ENCODE results near the gene SERPINA1. TPM values are rescaled to one million over a fixed set of nuclear protein-coding genes. Genes with fewer than 3 reads are reported as not detected.

Gene SERPINA1
- total and polyA plus RNA-seq, 4 donors = 10,220 to 47,972 (median 25,583) TPM

DNA sequence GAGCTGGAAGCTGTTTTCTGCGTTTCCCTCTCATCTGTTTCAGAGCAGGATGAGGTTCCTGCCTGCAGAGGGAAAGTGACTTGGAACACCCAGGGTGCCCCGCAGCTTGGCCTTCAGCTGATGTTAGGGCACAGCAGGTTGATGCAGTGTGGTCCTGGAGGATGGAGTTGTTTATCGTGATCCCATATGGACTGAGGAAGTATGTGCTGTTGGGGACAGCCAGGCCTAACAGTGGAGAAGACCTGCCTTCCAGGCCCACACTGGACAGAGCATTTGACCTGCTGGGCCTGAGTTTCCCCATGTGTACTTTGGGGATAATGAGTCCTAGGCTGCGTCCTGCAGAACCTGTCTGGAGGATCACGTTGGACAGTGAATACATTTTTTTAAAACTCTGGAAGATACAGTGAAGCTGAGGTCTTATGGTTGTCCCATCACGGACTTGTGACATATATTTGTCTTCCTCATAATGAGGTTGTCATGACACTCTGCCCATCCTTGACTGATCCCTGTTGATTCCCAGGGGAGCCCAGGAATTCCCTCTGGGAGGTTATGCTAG is 12.8 kb downstream of the SERPINA1 start:
- H3K4me1 ChIP-seq (ENCODE audit: control insufficient read depth in 4 of 4, insufficient read depth in 4 of 4, low read length in 3 of 4) = no peaks in the 10 kb centered on the region
- TF ChIP-seq TAF1 (conservative IDR thresholded peaks at IDR 0.05) = no peak
- no peak for TF ChIP-seq YY1 (IDR thresholded peaks at IDR 0.05)
- TF ChIP-seq, protein P1, sequence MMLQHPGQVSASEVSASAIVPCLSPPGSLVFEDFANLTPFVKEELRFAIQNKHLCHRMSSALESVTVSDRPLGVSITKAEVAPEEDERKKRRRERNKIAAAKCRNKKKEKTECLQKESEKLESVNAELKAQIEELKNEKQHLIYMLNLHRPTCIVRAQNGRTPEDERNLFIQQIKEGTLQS (IDR thresholded peaks at IDR 0.05) = no peak
- no peak for TF ChIP-seq FOXA2 (IDR thresholded peaks at IDR 0.05)
- no peak for TF ChIP-seq EGR1 (IDR thresholded peaks at IDR 0.05; ENCODE audit: low read depth in 2 of 2)
- TF ChIP-seq, protein P2, sequence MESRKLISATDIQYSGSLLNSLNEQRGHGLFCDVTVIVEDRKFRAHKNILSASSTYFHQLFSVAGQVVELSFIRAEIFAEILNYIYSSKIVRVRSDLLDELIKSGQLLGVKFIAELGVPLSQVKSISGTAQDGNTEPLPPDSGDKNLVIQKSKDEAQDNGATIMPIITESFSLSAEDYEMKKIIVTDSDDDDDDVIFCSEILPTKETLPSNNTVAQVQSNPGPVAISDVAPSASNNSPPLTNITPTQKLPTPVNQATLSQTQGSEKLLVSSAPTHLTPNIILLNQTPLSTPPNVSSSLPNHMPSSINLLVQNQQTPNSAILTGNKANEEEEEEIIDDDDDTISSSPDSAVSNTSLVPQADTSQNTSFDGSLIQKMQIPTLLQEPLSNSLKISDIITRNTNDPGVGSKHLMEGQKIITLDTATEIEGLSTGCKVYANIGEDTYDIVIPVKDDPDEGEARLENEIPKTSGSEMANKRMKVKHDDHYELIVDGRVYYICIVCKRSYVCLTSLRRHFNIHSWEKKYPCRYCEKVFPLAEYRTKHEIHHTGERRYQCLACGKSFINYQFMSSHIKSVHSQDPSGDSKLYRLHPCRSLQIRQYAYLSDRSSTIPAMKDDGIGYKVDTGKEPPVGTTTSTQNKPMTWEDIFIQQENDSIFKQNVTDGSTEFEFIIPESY (IDR thresholded peaks at IDR 0.05) = no peak
- TF ChIP-seq, protein P3, sequence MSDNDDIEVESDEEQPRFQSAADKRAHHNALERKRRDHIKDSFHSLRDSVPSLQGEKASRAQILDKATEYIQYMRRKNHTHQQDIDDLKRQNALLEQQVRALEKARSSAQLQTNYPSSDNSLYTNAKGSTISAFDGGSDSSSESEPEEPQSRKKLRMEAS (IDR thresholded peaks at IDR 0.05) = no peak
- TF ChIP-seq, protein P4, sequence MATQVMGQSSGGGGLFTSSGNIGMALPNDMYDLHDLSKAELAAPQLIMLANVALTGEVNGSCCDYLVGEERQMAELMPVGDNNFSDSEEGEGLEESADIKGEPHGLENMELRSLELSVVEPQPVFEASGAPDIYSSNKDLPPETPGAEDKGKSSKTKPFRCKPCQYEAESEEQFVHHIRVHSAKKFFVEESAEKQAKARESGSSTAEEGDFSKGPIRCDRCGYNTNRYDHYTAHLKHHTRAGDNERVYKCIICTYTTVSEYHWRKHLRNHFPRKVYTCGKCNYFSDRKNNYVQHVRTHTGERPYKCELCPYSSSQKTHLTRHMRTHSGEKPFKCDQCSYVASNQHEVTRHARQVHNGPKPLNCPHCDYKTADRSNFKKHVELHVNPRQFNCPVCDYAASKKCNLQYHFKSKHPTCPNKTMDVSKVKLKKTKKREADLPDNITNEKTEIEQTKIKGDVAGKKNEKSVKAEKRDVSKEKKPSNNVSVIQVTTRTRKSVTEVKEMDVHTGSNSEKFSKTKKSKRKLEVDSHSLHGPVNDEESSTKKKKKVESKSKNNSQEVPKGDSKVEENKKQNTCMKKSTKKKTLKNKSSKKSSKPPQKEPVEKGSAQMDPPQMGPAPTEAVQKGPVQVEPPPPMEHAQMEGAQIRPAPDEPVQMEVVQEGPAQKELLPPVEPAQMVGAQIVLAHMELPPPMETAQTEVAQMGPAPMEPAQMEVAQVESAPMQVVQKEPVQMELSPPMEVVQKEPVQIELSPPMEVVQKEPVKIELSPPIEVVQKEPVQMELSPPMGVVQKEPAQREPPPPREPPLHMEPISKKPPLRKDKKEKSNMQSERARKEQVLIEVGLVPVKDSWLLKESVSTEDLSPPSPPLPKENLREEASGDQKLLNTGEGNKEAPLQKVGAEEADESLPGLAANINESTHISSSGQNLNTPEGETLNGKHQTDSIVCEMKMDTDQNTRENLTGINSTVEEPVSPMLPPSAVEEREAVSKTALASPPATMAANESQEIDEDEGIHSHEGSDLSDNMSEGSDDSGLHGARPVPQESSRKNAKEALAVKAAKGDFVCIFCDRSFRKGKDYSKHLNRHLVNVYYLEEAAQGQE (IDR thresholded peaks at IDR 0.05) = no peak
- TF ChIP-seq HNF4G (IDR thresholded peaks at IDR 0.05) = no peak
- TF ChIP-seq RXRA (IDR thresholded peaks at IDR 0.05) = no peak
- no peak for TF ChIP-seq HNF4A (conservative IDR thresholded peaks at IDR 0.05)
- TF ChIP-seq FOXA1 (IDR thresholded peaks at IDR 0.05) = no peak
- TF ChIP-seq, protein P5, sequence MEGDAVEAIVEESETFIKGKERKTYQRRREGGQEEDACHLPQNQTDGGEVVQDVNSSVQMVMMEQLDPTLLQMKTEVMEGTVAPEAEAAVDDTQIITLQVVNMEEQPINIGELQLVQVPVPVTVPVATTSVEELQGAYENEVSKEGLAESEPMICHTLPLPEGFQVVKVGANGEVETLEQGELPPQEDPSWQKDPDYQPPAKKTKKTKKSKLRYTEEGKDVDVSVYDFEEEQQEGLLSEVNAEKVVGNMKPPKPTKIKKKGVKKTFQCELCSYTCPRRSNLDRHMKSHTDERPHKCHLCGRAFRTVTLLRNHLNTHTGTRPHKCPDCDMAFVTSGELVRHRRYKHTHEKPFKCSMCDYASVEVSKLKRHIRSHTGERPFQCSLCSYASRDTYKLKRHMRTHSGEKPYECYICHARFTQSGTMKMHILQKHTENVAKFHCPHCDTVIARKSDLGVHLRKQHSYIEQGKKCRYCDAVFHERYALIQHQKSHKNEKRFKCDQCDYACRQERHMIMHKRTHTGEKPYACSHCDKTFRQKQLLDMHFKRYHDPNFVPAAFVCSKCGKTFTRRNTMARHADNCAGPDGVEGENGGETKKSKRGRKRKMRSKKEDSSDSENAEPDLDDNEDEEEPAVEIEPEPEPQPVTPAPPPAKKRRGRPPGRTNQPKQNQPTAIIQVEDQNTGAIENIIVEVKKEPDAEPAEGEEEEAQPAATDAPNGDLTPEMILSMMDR (IDR thresholded peaks at IDR 0.05; ENCODE audit: low read depth, low read length, missing input control) = no peak
- DNase-seq (ENCODE audit: low spot score) = no peak
- H3K36me3 ChIP-seq (ENCODE audit: control insufficient read depth in 4 of 4, insufficient read depth in 3 of 4, low read depth in 1 of 4, low read length in 3 of 4) = peaks cover 0 to 20% (median 6%) of the 10 kb centered on the region in 4 donors
- H3K27me3 ChIP-seq (ENCODE audit: control insufficient read depth in 4 of 4, insufficient read depth in 4 of 4, low read length in 3 of 4) = no peaks in the 10 kb centered on the region
- no peak overlapping the region for H3K9ac ChIP-seq (ENCODE audit: low read depth in 1 of 2, low read length in 2 of 2)
- no peaks in the 10 kb centered on the region for H3K9me3 ChIP-seq (ENCODE audit: control insufficient read depth in 4 of 4, low read length in 3 of 4)
- 32% methylated on average over 6 of the region's 6 CpGs for WGBS
- peak overlapping the region; percentile 10 to 71 for H3K27ac ChIP-seq (ENCODE audit: low read depth in 1 of 2, low read length in 2 of 2)
- H3K4me3 ChIP-seq (ENCODE audit: low read depth in 1 of 3, low read length in 3 of 3) = no peak overlapping the region

DNA sequence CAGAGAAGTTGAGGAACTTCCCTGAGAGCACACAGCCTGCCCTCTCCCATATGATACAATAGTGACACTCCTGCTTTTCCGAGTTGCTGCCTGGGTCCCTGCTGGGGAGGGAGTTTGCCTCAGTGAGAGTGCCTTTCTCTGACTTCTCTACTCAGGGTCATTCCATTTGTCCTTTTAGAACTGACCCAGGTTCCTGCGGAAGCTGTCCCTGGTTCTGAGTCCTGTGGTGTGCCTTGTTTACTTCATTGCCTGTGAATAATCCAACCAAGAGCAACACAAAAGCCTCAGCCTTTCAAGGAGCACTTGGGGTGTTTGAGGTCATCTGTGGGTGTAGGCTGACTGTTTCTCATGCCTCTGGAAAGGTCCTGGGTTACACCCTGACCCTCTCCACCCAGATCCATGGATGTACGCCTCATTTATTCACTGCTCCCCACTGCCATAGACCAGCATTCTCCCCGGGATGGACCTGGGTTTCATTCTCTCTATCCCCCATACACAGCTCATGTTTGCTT is 13.6 kb downstream of the SERPINA1 start:
- Histone ChIP-seq H3K4me1 (ENCODE audit: control insufficient read depth in 4 of 4, insufficient read depth in 4 of 4, low read length in 3 of 4) (no peaks in the 10 kb centered on the region), H3K9ac (ENCODE audit: low read depth in 1 of 2, low read length in 2 of 2) (no peak overlapping the region), H3K4me3 (ENCODE audit: low read depth in 1 of 3, low read length in 3 of 3) (no peak overlapping the region), H3K9me3 (ENCODE audit: control insufficient read depth in 4 of 4, low read length in 3 of 4) (no peaks in the 10 kb centered on the region), H3K27me3 (ENCODE audit: control insufficient read depth in 4 of 4, insufficient read depth in 4 of 4, low read length in 3 of 4) (no peaks in the 10 kb centered on the region), H3K27ac (ENCODE audit: low read depth in 1 of 2, low read length in 2 of 2) (peak overlapping the region; percentile 10 to 71), H3K36me3 (ENCODE audit: control insufficient read depth in 4 of 4, insufficient read depth in 3 of 4, low read depth in 1 of 4, low read length in 3 of 4) (peaks cover 0 to 13% (median 4%) of the 10 kb centered on the region in 4 donors)
- no peak for DNase-seq (ENCODE audit: low spot score)
- TF ChIP-seq EGR1 (IDR thresholded peaks at IDR 0.05; ENCODE audit: low read depth in 2 of 2) = no peak
- peak; percentile 3 for TF ChIP-seq HNF4G (IDR thresholded peaks at IDR 0.05)
- 72% methylated on average over 4 of the region's 4 CpGs for WGBS
